Thyroid gland (tissue), 4 donors: Measurements from ENCODE around the gene ADCY5. TPM values are rescaled to one million over a fixed set of nuclear protein-coding genes. Genes with fewer than 3 reads are reported as not detected.

Experiments
- DNase-seq, 2 donors: peaks; one replicate each; pipeline ENCODE4 v3.0.0-alpha.2; 2019
- H3K27ac ChIP-seq, 3 donors: fragments of 200-600 bp; sonication (generic); 1 replicate in 2 of 3; 2 replicates in 1 of 3; pipeline ENCODE4 v1.5.1; 2016 to 2019; ENCODE audit warnings: mild to moderate bottlenecking in 1 of 3, moderate library complexity in 1 of 3
- H3K27me3 ChIP-seq: fragments of 200-600 bp; sonication (generic); one replicate; pipeline ENCODE4 v1.5.1; 2019
- H3K36me3 ChIP-seq, 2 donors: fragments of 200-600 bp; sonication (generic); one replicate each; pipeline ENCODE4 v1.5.1; 2016 to 2019
- H3K4me1 ChIP-seq, 2 donors: fragments of 200-600 bp; sonication (generic); one replicate each; pipeline ENCODE4 v1.5.1; 2017 to 2019
- H3K4me3 ChIP-seq, 3 donors: fragments of 200-600 bp; sonication (generic); replicated peaks in 1 of 3; 1 replicate in 2 of 3; 2 replicates in 1 of 3; pipeline ENCODE4 v1.5.1; 2016; ENCODE audit warnings: mild to moderate bottlenecking in 1 of 3
- H3K9me3 ChIP-seq: fragments of 200-600 bp; sonication (generic); one replicate; pipeline ENCODE4 v1.5.1; 2017
- POLR2A ChIP-seq, 2 donors: fragments of 450-650 bp; IDR thresholded peaks; one replicate each; pipeline ENCODE4 v1.6.1; 2017; ENCODE audit warnings: antibody characterized with exemption in 2 of 2, mild to moderate bottlenecking in 2 of 2, moderate library complexity in 1 of 2
- WGBS, 2 donors: methylation state at CpG; one replicate each; pipeline ENCODE4 v1.1.5; 2017; 5-methylcytosine and 5-hydroxymethylcytosine counted together
- intact Hi-C: fragments of 100-400 bp; cut with DNase I; formaldehyde crosslinking; loops from one replicate; pipeline ENCODE4 v1.15.1; 2023
- total RNA-seq, 4 donors: library from RNA; depleted of rRNA; stranded (reverse); fragments of >200 nt; gene quantifications; one replicate each; pipeline ENCODE4 v1.2.3, GENCODE V29; 2016
- TF ChIP-seq, protein P1 (sequence below), 6 experiments: fragments of 200-600 bp in 3 of 6; fragments of 450-650 bp in 3 of 6; sonication (generic) in 3 of 6; IDR thresholded peaks; one replicate each; pipeline ENCODE4 v1.5.1; 2016 to 2019; ENCODE audit warnings: antibody characterized with exemption in 6 of 6, mild to moderate bottlenecking in 2 of 6, inconsistent platforms in 1 of 6, moderate library complexity in 1 of 6

ADCY5 gene
- 1 to 10 TPM in 3 of 4 donors, under 1 TPM in 1; 0.78 to 2.7 (median 1.8) TPM for total RNA-seq

DNA sequence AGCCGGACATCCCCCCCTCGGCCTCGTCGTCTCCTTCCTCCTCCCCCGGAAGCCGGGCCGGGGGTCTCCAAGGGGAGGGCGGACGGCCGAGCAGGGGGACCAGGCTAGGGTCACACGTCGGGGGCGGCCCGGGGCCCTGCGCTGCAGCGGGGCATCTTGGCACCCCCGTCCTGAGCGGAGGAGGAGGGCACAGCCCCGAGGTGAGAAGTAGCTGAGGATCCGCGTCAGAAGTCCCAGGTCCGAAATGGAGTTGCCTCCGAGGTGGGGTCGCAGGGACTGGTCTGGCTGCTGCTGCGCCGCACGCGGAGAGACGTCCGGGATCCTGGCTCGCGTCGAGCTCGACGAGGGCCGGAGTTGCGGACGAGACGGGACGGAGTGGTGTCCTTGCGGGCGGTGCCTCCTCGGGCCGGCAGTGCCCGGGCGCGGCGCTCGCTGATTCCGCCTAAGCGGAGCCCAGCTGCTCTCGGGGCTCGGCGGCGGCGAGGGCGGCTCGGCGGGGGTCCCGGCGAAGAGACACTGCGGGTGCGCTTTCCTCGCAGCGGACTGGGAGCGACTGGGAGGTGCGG lies at the start of gene ADCY5:
TSS of gene ADCY5 (minus strand) at position 555 of the 566 bp plus-strand sequence. CDS start at position 10, 545 bp downstream.
- TF ChIP-seq, protein P1, sequence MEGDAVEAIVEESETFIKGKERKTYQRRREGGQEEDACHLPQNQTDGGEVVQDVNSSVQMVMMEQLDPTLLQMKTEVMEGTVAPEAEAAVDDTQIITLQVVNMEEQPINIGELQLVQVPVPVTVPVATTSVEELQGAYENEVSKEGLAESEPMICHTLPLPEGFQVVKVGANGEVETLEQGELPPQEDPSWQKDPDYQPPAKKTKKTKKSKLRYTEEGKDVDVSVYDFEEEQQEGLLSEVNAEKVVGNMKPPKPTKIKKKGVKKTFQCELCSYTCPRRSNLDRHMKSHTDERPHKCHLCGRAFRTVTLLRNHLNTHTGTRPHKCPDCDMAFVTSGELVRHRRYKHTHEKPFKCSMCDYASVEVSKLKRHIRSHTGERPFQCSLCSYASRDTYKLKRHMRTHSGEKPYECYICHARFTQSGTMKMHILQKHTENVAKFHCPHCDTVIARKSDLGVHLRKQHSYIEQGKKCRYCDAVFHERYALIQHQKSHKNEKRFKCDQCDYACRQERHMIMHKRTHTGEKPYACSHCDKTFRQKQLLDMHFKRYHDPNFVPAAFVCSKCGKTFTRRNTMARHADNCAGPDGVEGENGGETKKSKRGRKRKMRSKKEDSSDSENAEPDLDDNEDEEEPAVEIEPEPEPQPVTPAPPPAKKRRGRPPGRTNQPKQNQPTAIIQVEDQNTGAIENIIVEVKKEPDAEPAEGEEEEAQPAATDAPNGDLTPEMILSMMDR (IDR thresholded peaks at IDR 0.05), result no peak
- TF ChIP-seq POLR2A (IDR thresholded peaks at IDR 0.05), result no peak
- no peak within 1 kb of the TSS for H3K27ac ChIP-seq
- peak within 1 kb of the TSS in 2 of 3 donors; percentile 47 to 49 for H3K4me3 ChIP-seq
- H3K9me3 ChIP-seq, result no peaks in the 10 kb centered on the region
- peak in 1 of 2 donors; percentile 4 for DNase-seq
- H3K4me1 ChIP-seq, result peaks cover 10 to 18% of the 10 kb centered on the region in 2 donors
- H3K27me3 ChIP-seq, result peaks cover 19% of the 10 kb centered on the region
- 0% methylated on average over 12 of the region's 67 CpGs; no CpG with 5 or more reads in 1 of the 2 donors for WGBS, 2 donors
- intact Hi-C loops, result no loop called here
- no peaks in the 10 kb centered on the region for H3K36me3 ChIP-seq

DNA sequence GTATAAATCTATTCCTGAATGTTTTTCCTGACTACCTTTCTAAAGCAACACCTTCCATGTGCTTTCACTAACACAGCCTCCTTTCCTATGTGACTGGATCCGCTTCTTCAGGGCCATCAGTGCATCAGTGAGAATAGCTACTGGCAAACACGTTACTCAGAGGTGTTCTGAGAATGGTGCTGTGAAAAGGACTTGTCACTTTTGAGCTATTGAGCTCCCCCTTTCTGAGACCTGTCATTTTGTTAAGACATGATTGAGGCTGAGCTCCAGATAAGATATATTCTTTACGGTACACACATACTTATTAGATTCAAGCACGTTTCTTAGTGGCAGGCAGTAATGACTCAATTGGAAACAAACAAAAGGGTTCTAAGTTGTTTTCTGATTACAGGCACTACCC lies 45.0 kb upstream of the ADCY5 start:
- Histone ChIP-seq H3K27ac (no peak overlapping the region), H3K4me3 (no peak overlapping the region), H3K27me3 (no peaks in the 10 kb centered on the region), H3K4me1 (no peaks in the 10 kb centered on the region), H3K9me3 (no peaks in the 10 kb centered on the region), H3K36me3 (peaks cover 0 to 2% of the 10 kb centered on the region in 2 donors)
- WGBS, 2 donors, result 95% methylated on average over 4 of the region's 4 CpGs
- intact Hi-C loops, result no loop called here
- no peak for DNase-seq
- no peak for TF ChIP-seq POLR2A (IDR thresholded peaks at IDR 0.05)
- TF ChIP-seq, protein P1 (IDR thresholded peaks at IDR 0.05), result no peak

DNA sequence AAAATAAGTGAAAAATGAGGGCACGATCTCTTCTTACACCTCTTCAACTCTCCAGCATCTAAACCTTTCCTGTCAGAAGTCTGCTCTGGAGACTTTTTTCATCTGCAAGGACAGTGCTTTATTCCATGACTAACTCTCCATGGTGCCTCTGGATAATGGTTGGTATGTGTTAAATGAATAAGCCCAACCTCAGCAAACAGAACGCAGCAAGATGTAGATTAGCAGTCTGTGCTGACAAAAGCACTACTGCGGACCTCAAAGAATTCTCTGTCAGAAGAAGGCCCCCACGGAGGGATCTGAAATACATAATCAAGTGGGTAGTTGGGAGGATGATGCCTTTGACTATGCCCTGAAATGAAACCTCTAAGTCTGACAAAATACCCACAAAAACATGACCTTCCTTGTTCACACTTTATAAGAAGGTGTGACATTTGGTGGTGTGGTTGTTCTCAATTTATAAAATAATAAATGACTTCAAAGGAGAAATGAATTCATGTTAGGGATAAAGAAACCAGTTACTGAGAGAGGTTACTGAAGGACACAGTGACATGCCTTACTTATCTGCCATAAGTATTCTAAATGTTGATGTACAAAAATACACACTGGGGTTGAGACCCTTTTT lies 43.2 kb upstream of the ADCY5 start:
- 79 to 85% methylated on average over 4 of the region's 4 CpGs for WGBS, 2 donors
- peaks cover 0 to 2% of the 10 kb centered on the region in 2 donors for H3K36me3 ChIP-seq
- intact Hi-C loops, result no loop called here
- H3K9me3 ChIP-seq, result no peaks in the 10 kb centered on the region
- no peak overlapping the region for H3K4me3 ChIP-seq
- DNase-seq, result no peak
- no peaks in the 10 kb centered on the region for H3K4me1 ChIP-seq
- no peak overlapping the region for H3K27ac ChIP-seq
- TF ChIP-seq, protein P1 (IDR thresholded peaks at IDR 0.05), result no peak
- no peak for TF ChIP-seq POLR2A (IDR thresholded peaks at IDR 0.05)
- no peaks in the 10 kb centered on the region for H3K27me3 ChIP-seq

DNA sequence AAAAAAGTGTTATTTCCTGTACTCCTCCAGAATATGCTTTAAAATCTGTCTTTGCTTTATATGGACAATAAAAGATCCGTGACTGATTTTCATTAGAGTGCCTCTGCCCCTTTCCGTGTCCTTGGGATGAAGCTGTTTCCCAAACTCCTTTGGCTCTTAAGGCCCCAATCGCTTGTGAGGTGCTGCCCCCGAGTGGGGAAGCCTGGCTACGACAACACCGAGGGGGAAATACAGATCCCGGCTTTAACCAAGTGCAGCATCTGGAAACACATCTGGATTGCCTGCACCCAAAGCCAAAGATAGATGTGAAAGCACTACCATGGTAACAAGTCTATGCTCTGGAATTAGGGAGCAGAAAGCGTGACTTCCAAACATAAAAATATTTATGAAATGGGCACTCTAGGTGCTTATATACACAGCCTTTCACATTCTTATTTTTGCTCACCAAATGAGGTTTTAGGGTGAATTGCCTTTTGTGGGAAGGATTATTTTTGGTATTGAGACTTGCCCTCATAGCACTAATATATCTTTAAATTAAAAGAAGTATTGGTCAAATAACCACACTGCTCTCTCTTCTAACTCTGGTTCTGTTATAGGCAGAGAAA lies 40.6 kb upstream of the ADCY5 start:
- peak; percentile 60 to 65 for DNase-seq
- 9% methylated on average over 8 of the region's 8 CpGs for WGBS, 2 donors
- H3K36me3 ChIP-seq, result peaks cover 0 to 2% of the 10 kb centered on the region in 2 donors
- no peak overlapping the region for H3K4me3 ChIP-seq
- H3K4me1 ChIP-seq, result no peaks in the 10 kb centered on the region
- H3K27me3 ChIP-seq, result no peaks in the 10 kb centered on the region
- H3K9me3 ChIP-seq, result no peaks in the 10 kb centered on the region
- no peak for TF ChIP-seq POLR2A (IDR thresholded peaks at IDR 0.05)
- TF ChIP-seq, protein P1 (IDR thresholded peaks at IDR 0.05), result peak; percentile 52 to 84 (median 68)
- no peak overlapping the region for H3K27ac ChIP-seq
- intact Hi-C loops, result loop anchor here (5.0 to 10.0 kb wide), 2 partner anchors 65 to 162 kb away; no protein-coding TSS in a partner anchor
